ENCODE results near the gene PRMT7.

Gene PRMT7

GRCh38 chr16:68269793-68270192, 41.0 kb upstream of the PRMT7 start:
- DNase-seq (ENCODE audit: low read depth) = no peak
- no peak for TF ChIP-seq CTCF (conservative IDR thresholded peaks at IDR 0.05; ENCODE audit: control insufficient read depth, insufficient read depth, low read depth, low read length)
- no peak overlapping the region for H3K4me3 ChIP-seq (ENCODE audit: control insufficient read depth, low read depth, low read length)

GRCh38 chr16:68270353-68270752, 40.5 kb upstream of the PRMT7 start:
- H3K4me3 ChIP-seq (ENCODE audit: control insufficient read depth, low read depth, low read length) = no peak overlapping the region
- TF ChIP-seq CTCF (conservative IDR thresholded peaks at IDR 0.05; ENCODE audit: control insufficient read depth, insufficient read depth, low read depth, low read length) = no peak

GRCh38 chr16:68272507-68273209, 38.2 kb upstream of the PRMT7 start:
- no peak for TF ChIP-seq CTCF (conservative IDR thresholded peaks at IDR 0.05; ENCODE audit: control insufficient read depth, insufficient read depth, low read depth, low read length)
- DNase-seq (ENCODE audit: low read depth) = no peak

More at GRCh38 chr16:68270353-68270752, 40.5 kb upstream of the PRMT7 start:
- no peak for DNase-seq (ENCODE audit: low read depth)

GRCh38 chr16:68273459-68273858, 37.4 kb upstream of the PRMT7 start:
- H3K4me3 ChIP-seq (ENCODE audit: control insufficient read depth, low read depth, low read length) = no peak overlapping the region
- TF ChIP-seq CTCF (conservative IDR thresholded peaks at IDR 0.05; ENCODE audit: control insufficient read depth, insufficient read depth, low read depth, low read length) = no peak
- DNase-seq (ENCODE audit: low read depth) = no peak

More at GRCh38 chr16:68272507-68273209, 38.2 kb upstream of the PRMT7 start:
- H3K4me3 ChIP-seq (ENCODE audit: control insufficient read depth, low read depth, low read length) = no peak overlapping the region

- no peak overlapping the region for H3K4me3 ChIP-seq (ENCODE audit: control insufficient read depth, low read depth, low read length)
- no peak for DNase-seq (ENCODE audit: low read depth)
- no peak for TF ChIP-seq CTCF (conservative IDR thresholded peaks at IDR 0.05; ENCODE audit: control insufficient read depth, insufficient read depth, low read depth, low read length)
Measured at GRCh38 chr16:68273896-68274295, 36.9 kb upstream of the PRMT7 start.

- DNase-seq (ENCODE audit: low read depth) = no peak
- no peak overlapping the region for H3K4me3 ChIP-seq (ENCODE audit: control insufficient read depth, low read depth, low read length)
- TF ChIP-seq CTCF (conservative IDR thresholded peaks at IDR 0.05; ENCODE audit: control insufficient read depth, insufficient read depth, low read depth, low read length) = no peak
Measured at GRCh38 chr16:68274441-68274840, 36.4 kb upstream of the PRMT7 start.
